GF-D8 (cell line): ENCODE measurements around the gene IER2.
"Not testable (repeated sequence)": the region's sequence is repeated elsewhere in the genome, so short reads cannot be mapped to it uniquely, and the experiment has no call there.

Experiments
- DNase-seq: peaks from one replicate; lab custom pipeline; 2025; lab: John Stamatoyannopoulos, UW

Gene IER2

GRCh38 chr19:13138171-13138915 is 11.9 kb upstream of the IER2 start:
- no peak for DNase-seq

GRCh38 chr19:13138916-13139198 is 11.4 kb upstream of the IER2 start:
- peak; percentile 20 for DNase-seq

GRCh38 chr19:13139633-13140311 is 10.4 kb upstream of the IER2 start:
- DNase-seq, result no peak

GRCh38 chr19:13146763-13147563 is 3.2 kb upstream of the IER2 start:
- DNase-seq, result peak; percentile 61

GRCh38 chr19:13149173-13149627 is 1.0 kb upstream of the IER2 start:
- DNase-seq, result not testable (repeated sequence)

- no peak for DNase-seq
Measured at GRCh38 chr19:13149628-13150186, 504 bp upstream of the IER2 start.

GRCh38 chr19:13150931-13151604 is 857 bp downstream of the IER2 start:
- no peak for DNase-seq

GRCh38 chr19:13151605-13152355 is 1.6 kb downstream of the IER2 start:
- peak; percentile 91 for DNase-seq

GRCh38 chr19:13152356-13152973 is 2.3 kb downstream of the IER2 start:
- no peak for DNase-seq

- DNase-seq, result peak; percentile 80
Measured at GRCh38 chr19:13152974-13153568, 2.9 kb downstream of the IER2 start.

GRCh38 chr19:13153569-13154240 is 3.5 kb downstream of the IER2 start:
- DNase-seq, result no peak

- peak; percentile 36 for DNase-seq
Measured at GRCh38 chr19:13154241-13154778, 4.1 kb downstream of the IER2 start.

GRCh38 chr19:13154911-13155471 is 4.8 kb downstream of the IER2 start:
- DNase-seq, result peak; percentile 27

- peak; percentile 88 for DNase-seq
Measured at GRCh38 chr19:13155472-13156359, 5.5 kb downstream of the IER2 start.

- DNase-seq, result no peak
Measured at GRCh38 chr19:13159713-13160112, 9.5 kb downstream of the IER2 start.

GRCh38 chr19:13160557-13160956 is 10.3 kb downstream of the IER2 start:
- DNase-seq, result no peak

- peak; percentile 94 for DNase-seq
Measured at GRCh38 chr19:13162724-13163608, 12.8 kb downstream of the IER2 start.
